Endothelial cell of umbilical vein (primary cell): Measurements from ENCODE around the gene RPL23.

Source experiments
- EZH2 ChIP-seq: IDR thresholded peaks from 2 replicates; pipeline ENCODE4 v1.6.1; 2012; ENCODE audit warnings: borderline replicate concordance, low read depth, mild to moderate bottlenecking, moderate library complexity, low read length, inconsistent platforms; ENCODE audit not compliant: severe bottlenecking
- FOS ChIP-seq: IDR thresholded peaks from 2 replicates; pipeline ENCODE4 v1.6.1; 2011; ENCODE audit warnings: mild to moderate bottlenecking, low read length, moderate library complexity, borderline replicate concordance; ENCODE audit not compliant: insufficient read depth
- JUN ChIP-seq: IDR thresholded peaks from 2 replicates; pipeline ENCODE4 v1.6.1; 2011; ENCODE audit warnings: borderline replicate concordance, low read depth; ENCODE audit not compliant: insufficient read length, insufficient read depth
- MAX ChIP-seq: IDR thresholded peaks from 2 replicates; pipeline ENCODE4 v1.6.1; 2011; ENCODE audit not compliant: insufficient read depth, insufficient read length
- POLR2A ChIP-seq: IDR thresholded peaks from 2 replicates; pipeline ENCODE4 v1.6.1; 2012; ENCODE audit warnings: low read depth, mild to moderate bottlenecking, control low read depth, low read length
- POLR2AphosphoS5 ChIP-seq: IDR thresholded peaks from 2 replicates; pipeline ENCODE4 v1.6.1; 2012; ENCODE audit warnings: low read depth, mild to moderate bottlenecking, control low read depth, low read length, moderate library complexity; ENCODE audit not compliant: insufficient read depth
- TF ChIP-seq, protein P1 (sequence below), 2 donors: IDR thresholded peaks; 1 replicate in 1 of 2; 2 replicates in 1 of 2; pipeline ENCODE4 v1.5.1; 2011; ENCODE audit warnings: low read length in 2 of 2, mild to moderate bottlenecking in 2 of 2, moderate library complexity in 2 of 2, control low read depth in 1 of 2, inconsistent platforms in 1 of 2, low read depth in 1 of 2; ENCODE audit not compliant: insufficient read depth in 1 of 2; ENCODE audit errors: extremely low read depth in 1 of 2

DNA sequence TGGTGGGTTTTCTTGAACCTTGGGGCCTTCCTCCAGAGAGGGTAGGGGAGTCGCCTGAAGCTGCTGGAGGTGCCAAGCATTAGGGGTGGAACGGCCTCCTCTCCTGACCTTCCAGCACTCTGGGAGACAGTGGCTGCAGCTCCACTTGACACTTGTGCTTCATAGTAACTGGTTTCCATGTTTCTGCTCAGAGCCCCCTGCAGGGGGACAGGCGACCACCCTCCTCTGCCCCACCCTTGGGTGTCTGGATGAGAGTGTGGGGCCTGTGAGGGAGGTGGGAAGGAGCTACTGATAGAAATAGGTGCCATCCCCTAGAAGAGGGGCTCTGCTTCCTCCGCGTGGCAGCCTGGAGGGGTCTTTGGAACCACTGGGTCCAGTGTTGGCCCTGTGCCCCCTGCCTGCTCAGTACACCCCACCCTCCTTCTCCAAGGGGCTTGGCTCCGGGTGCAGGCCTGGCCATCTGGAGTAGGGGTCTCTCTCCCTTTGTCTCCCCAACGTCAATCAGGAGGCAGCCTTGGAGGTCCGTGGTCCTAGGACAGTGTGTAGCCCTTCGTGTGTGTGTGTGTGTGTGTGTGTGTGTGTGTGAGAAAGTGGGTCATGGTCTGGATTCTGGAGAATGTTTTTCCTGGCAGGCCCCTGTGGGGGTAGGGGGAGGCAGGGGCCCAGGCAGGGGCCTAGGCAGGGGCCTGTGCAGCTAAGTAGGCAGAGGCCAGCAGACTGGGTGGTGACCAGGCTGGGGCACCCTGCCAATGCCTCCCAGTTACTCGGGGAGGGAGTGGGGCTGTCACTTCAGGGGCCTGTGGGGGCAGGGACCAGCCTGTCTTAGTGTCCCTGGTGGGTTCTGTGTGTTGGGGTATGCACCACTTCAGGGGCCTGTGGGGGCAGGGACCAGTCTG, 21.2 kb upstream of the RPL23 start:
- TF ChIP-seq JUN, result no peak
- no peak for TF ChIP-seq POLR2AphosphoS5
- TF ChIP-seq, protein P1, sequence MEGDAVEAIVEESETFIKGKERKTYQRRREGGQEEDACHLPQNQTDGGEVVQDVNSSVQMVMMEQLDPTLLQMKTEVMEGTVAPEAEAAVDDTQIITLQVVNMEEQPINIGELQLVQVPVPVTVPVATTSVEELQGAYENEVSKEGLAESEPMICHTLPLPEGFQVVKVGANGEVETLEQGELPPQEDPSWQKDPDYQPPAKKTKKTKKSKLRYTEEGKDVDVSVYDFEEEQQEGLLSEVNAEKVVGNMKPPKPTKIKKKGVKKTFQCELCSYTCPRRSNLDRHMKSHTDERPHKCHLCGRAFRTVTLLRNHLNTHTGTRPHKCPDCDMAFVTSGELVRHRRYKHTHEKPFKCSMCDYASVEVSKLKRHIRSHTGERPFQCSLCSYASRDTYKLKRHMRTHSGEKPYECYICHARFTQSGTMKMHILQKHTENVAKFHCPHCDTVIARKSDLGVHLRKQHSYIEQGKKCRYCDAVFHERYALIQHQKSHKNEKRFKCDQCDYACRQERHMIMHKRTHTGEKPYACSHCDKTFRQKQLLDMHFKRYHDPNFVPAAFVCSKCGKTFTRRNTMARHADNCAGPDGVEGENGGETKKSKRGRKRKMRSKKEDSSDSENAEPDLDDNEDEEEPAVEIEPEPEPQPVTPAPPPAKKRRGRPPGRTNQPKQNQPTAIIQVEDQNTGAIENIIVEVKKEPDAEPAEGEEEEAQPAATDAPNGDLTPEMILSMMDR (IDR thresholded peaks at IDR 0.05; ENCODE audit: extremely low read depth in 1 of 2, insufficient read depth in 1 of 2, low read depth in 1 of 2, low read length in 2 of 2), result no peak
- TF ChIP-seq MAX, result no peak
- no peak for TF ChIP-seq EZH2
- TF ChIP-seq FOS, result no peak
- TF ChIP-seq POLR2A, result no peak
